Fibroblast of villous mesenchyme (primary cell): ENCODE results near the gene SPON1. TPM values are rescaled to one million over a fixed set of nuclear protein-coding genes. Genes with fewer than 3 reads are reported as not detected.
"Not testable (repeated sequence)": the region's sequence is repeated elsewhere in the genome, so short reads cannot be mapped to it uniquely, and the experiment has no call there.

Experiments used
- DNase-seq: peaks from one replicate; pipeline ENCODE4 v3.0.0-alpha.2; 2010; ENCODE audit warnings: low read depth
- H3K4me3 ChIP-seq: 2 replicates; pipeline ENCODE4 v1.5.1; 2011; ENCODE audit warnings: low read depth, mild to moderate bottlenecking, low read length
- CTCF ChIP-seq: IDR thresholded peaks from 2 replicates; pipeline ENCODE4 v1.5.1; 2012; ENCODE audit warnings: low read depth, mild to moderate bottlenecking, low read length; ENCODE audit not compliant: insufficient read depth
- total RNA-seq: library from RNA; depleted of rRNA; stranded (reverse); fragments of >200 nt; gene quantifications from 2 replicates; pipeline ENCODE4 v1.2.3, GENCODE V29; 2012

The SPON1 gene
- total RNA-seq, 1 donor, result 0.43 TPM

GRCh38 chr11:14140991-14141390, 178.5 kb downstream of the SPON1 start:
- TF ChIP-seq CTCF, result no peak
- DNase-seq, result peak; percentile 36
- no peak overlapping the region for H3K4me3 ChIP-seq

GRCh38 chr11:14141676-14142075, 179.2 kb downstream of the SPON1 start:
- no peak overlapping the region for H3K4me3 ChIP-seq
- DNase-seq, result peak; percentile 27
- TF ChIP-seq CTCF, result no peak

GRCh38 chr11:14144934-14145333, 182.4 kb downstream of the SPON1 start:
- TF ChIP-seq CTCF, result no peak
- no peak for DNase-seq
- no peak overlapping the region for H3K4me3 ChIP-seq

- no peak overlapping the region for H3K4me3 ChIP-seq
- peak; percentile 66 for TF ChIP-seq CTCF
- DNase-seq, result peak; percentile 38
These were observed 186.2 kb downstream of the SPON1 start for GRCh38 chr11:14148653-14149273.

- no peak for TF ChIP-seq CTCF
- H3K4me3 ChIP-seq, result no peak overlapping the region
- DNase-seq, result no peak
These were observed 187.2 kb downstream of the SPON1 start for GRCh38 chr11:14149683-14150082.

GRCh38 chr11:14150878-14151277, 188.4 kb downstream of the SPON1 start:
- no peak for DNase-seq
- TF ChIP-seq CTCF, result no peak
- no peak overlapping the region for H3K4me3 ChIP-seq

- DNase-seq, H3K4me3 ChIP-seq: not testable (repeated sequence)
These were observed 191.6 kb downstream of the SPON1 start for GRCh38 chr11:14154103-14154502.
